ENCODE measurements around the gene NRL.

NRL gene

DNA sequence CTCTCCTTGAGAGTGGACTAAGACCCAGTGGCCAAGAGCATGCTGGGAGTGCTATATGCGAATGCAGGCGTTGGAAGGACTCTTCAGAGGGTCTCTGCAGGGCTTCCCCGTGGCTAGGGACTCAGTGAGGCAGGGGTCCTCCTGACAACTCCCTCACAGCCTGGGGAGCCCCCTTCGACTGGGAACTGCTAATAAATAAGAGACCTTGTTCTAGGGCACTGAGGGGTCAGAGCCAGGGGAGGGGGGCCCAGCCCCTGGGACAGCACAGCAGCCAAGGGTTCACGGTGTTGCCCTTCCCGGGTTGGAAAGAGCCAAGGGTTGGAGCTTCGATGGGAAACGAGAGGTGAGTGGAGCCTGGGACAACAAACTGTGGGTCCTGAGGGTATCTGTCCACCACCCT lies 49.3 kb downstream of the NRL start:
- DNase-seq (ENCODE audit: low read depth in 2 of 2): no peak

DNA sequence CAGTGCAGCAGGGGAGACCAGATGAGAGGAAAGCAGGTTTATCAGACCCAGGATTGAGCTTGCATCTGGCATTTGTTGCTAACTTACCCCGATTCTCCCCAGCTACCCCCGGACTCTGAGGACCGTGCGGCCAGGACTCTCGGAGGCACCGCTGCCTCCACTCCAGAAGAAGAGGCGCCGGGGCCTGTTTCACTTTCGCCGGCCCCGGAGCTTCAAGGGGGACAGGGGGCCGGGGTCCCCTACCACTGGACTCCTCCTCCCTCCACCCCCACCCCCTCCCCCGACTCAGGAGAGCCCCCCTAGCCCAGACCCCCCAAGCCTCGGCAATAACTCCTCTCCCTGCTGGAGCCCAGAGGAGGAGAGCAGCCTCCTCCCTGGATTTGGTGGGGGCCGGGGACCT lies 49.9 kb downstream of the NRL start:
- DNase-seq (ENCODE audit: low read depth in 2 of 2): no peak

DNA sequence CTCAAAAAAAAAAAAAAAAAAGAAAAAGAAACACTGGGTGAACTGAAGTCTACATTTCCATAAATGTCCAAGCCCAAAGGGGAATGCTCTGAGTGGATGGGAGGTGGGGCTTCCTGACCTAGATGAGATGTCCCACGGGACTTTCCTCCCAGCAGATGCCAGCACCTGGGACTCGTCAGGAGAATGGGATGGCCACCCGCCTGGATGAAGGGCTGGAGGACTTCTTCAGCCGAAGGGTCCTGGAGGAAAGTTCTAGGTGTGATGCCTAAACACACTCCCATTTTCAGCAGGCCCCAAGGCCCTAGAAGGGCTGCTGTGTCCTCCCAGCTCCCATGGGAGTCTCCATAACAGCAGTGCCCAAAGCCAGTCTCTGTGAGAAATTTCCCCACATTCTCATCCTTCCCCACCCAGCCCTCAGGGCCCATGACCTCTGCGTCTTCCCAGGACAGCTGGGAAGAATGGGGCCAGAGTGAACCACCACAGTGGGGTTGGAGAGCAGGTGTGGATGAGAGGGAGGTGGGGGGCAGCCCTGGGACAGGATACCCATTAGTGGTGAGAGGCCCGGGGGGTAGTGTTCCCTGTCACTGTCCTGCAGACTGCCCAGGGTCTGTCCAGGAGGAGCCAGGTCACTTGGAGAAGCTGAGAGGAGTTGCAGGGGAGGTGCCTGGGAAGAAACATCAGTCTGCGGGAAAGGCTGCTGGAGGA lies 50.5 kb downstream of the NRL start:
- no peak for DNase-seq (ENCODE audit: low read depth in 2 of 2)

DNA sequence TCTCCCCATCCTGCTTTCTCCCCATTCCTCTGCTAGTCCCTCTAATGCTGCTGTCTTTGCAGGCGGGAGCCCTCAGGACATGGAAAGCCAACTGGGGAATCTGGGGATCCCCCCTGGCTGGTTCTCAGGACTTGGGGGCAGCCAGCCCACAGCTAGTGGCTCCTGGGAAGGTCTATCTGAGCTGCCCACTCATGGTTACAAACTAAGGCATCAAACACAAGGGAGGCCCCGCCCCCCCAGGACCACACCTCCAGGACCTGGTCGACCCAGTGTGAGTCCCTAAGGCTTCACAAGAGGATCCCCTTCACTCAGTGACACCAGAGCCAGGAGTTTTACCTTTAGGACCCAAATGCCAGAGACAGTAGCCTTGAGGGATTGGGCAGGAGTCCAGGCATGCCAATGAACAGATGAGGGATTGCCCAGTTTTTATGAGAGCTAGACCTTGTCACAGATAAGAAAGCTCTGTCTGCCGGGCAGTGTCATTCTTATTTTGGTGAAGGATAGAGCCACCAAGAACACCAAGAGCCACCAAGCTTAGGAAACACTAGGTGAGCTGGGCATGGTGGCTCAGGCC lies 51.4 kb downstream of the NRL start:
- DNase-seq (ENCODE audit: low read depth in 2 of 2): no peak

DNA sequence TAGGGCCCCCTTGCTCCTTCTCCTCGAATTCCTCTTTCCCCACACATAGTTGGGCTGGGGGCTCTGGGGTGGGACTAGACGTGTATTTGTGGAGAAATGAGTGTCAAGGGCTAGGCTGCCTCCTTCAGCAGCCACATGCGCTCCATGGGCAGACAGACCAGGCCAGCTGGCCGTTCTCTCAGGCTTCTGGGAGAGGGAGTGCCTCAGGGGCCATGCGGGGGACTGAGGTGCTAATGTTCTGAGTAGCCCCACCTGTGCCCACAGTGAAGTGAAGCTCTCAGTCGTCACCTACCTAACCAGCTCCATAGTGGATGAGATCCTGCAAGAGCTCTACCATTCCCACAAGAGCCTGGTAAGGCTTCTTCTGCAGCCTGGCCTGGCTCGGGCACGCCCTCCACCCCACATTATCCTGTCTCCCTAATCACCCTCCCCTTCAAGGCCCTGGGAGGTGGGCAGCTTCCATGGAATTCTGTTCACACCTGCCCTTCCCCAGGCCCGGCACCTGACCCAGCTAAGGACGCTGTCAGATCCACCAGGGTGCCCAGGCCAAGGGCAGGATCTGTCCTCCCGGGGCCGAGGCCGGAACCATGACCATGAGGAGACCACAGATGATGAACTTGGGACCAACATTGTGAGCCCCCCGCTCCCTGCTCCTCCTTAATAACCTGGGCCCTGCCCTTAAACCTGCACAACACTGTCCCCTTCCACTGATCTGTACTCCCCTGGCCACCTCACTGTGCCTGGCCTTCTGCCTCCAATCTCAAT lies 52.4 kb downstream of the NRL start:
- DNase-seq (ENCODE audit: low read depth in 2 of 2): no peak

DNA sequence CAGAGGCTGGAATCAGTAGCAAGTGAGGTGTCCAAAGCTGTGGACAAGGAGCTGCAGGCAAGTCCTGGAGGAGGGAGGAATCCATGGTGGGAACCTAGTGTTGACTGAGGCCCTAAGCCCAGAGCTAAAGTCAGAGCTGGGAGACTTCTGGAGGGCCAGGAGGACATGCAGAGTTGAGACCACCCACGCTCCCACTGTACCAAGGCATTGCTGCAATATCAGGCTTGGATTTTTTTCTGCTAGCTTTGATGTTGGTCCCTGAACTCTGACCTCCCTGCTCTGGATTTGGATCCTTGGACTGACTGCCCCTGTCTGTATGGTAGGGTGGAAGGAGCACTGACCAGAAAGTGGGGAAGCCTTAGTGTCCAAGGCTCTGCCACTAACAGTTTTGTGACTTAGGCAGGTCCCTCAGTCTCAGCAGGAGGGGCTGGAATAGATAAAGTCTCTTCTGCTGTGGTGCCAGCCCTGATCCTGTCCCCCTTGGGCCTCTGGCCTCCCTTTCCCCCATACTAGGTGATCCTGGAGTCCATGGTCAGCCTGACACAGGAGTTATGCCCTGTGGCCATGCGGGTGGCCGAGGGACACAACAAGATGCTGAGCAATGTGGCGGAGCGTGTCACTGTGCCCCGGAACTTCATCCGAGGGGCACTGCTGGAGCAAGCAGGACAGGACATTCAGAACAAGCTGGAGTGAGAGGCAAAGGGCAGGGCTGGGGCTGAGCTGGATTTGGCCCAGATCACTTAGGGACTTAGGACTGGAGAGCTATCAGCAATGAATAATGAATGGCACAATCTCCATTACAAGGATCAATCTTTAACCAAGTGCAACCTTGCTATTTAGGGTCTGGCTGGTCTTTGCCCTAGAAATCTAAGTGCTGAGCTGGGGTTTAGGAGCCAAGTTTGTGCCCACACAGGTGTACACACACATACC lies 53.5 kb downstream of the NRL start:
- DNase-seq (ENCODE audit: low read depth in 2 of 2): no peak

DNA sequence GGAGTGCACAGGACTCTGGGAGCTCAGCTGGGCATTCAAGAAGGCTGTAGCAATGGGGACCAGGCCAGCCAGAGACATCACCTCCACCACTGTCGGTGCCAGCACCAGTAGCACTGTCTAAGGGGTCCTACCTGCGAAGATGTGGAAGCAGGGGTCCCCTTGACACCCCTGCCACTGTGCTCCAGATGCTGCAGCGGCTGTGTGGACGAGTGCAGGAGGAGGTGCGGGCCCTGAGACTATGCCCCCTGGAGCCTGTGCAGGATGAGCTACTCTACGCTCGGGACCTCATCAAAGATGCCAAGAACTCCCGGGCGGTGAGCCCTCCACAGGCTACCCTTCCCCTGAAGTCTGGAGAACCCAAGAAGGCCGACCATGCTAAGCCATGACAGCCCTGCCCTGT lies 54.3 kb downstream of the NRL start:
- no peak for DNase-seq (ENCODE audit: low read depth in 2 of 2)

DNA sequence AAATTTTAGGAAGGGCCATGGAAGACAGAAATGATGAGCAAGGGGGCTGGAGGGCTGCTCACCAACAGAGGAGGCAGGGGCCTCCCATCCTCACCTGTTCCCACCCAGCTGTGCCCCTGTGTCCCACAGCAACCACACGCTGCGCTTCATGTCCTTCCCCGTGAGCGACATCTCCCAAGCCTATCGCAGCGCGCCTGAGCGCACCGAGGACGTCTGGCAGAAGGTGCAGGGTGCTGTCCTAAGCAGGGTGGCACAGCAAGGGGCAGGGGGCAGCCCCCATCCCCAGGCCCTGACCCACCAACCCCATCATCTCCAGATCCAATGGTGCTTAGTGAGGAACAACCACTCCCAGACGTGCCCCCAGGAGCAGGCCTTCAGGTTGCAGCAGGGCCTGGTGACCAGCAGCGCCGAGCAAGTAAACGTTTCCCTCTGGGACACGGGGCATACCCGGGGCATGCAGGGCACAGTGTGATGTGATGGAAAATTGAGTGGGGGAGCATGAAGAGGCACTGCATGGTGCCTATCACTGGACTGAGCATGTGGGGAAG lies 54.8 kb downstream of the NRL start:
- DNase-seq (ENCODE audit: low read depth in 2 of 2): no peak

DNA sequence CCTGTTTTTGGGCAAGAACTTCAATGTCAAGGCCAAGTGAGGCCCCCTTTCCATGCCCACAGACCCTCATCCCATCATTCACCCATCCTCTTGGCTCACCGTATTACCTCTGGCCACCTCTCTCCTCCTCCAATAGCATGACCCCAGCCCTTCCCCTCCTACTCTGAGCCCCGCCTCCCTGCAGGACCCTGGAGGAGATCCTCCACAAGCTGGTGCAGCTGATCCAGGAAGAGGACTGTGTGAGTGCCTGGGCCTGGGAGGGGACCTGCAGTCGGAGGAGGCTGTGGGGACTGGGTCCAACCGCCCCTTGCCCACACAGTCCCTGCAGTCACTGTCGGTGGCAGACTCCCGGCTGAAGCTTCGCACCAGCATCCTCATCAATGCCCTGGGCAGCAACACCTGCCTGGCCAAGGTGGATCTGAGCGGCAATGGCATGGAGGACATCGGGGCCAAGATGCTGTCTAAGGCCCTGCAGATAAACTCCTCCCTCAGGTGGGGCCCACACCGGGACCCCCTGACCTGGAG lies 55.7 kb downstream of the NRL start:
- no peak for DNase-seq (ENCODE audit: low read depth in 2 of 2)

DNA sequence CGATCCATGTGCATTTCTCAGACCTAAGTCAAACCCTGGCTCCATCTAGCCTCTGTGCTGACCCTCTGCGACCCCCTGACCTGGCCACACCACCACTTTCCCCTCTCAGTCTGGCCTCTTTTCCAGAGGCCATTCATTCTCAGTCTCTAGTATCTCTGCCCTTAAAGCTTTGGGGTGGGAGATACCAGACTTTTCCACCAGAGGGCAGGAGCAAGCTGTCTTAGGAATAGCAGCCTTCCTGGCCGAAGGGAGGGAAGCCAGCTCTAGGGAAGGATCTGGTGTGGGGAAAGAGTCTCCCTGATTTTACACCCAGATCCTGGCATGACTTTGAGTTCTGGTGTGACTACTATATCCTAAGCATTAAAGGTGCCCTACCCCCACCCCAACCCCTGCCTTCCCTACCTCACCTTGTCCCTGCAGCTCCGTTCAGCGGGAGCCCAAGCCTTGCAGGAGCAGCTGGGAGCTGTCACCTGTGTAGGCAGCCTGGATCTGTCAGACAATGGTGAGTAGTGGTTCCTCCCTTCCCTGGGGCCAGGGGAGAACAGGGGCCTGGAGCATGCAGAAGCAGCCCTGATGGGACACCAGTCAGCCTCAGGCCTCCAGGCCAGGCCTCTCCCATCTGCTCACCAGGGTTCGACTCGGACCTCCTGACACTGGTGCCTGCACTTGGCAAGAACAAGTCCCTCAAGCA lies 56.3 kb downstream of the NRL start:
- peak in 1 of 2 donors; percentile 30 for DNase-seq (ENCODE audit: low read depth in 2 of 2)

DNA sequence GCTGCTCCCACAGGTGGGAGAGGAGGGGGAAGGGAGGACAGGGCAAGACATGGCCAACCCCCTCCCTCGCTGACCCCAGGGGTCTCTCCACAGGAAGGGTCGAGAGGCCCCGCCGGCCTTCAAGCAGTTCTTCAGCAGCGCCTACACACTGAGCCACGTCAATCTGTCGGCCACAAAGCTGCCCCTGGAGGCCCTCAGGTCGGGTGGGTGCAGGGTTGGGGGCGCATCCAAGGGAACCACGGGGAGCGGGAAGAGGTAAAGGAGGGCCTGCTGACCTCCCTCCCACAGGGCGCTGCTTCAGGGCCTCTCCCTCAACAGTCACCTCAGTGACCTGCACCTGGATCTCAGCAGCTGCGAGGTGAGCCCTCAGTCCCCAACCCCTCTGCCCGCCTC lies 56.9 kb downstream of the NRL start:
- no peak for DNase-seq (ENCODE audit: low read depth in 2 of 2)

DNA sequence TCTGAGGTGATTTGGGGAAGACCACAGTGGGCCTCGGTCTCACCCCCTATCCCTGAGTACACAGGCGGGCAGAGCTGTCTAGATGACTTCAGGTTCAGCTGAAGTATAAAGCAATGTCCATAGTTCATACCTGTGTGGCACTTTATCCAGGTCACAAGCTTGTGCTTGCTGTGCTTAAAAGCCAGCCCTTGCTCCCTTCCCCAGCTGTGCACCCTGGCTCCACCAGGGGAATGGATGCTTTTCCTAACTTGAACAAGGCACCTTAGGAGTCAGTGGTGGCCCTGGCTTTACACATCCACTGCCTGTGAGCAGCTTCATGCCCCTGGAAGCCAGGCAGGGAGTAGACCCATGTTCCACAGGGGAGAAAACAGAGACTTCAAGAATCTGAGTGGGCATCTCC lies 57.5 kb downstream of the NRL start:
- no peak for DNase-seq (ENCODE audit: low read depth in 2 of 2)

DNA sequence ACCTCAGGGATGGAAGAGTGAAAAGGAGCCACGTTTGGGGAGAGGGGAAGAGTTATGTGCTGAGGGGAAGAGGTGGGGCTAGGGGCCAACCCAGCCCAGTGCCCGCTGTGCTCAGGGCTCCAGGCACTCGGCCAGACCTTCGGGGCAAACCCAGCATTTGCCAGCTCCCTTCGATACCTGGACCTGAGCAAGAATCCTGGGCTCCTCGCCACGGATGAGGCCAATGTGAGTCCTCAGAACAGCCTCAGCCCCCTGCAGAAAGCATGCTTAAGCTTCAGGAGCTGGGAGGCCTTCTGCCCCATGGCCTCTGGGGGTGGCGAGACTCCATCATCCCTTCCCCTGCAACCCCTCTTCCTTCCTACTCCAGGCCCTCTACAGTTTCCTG lies 58.0 kb downstream of the NRL start:
- DNase-seq (ENCODE audit: low read depth in 2 of 2): no peak

DNA sequence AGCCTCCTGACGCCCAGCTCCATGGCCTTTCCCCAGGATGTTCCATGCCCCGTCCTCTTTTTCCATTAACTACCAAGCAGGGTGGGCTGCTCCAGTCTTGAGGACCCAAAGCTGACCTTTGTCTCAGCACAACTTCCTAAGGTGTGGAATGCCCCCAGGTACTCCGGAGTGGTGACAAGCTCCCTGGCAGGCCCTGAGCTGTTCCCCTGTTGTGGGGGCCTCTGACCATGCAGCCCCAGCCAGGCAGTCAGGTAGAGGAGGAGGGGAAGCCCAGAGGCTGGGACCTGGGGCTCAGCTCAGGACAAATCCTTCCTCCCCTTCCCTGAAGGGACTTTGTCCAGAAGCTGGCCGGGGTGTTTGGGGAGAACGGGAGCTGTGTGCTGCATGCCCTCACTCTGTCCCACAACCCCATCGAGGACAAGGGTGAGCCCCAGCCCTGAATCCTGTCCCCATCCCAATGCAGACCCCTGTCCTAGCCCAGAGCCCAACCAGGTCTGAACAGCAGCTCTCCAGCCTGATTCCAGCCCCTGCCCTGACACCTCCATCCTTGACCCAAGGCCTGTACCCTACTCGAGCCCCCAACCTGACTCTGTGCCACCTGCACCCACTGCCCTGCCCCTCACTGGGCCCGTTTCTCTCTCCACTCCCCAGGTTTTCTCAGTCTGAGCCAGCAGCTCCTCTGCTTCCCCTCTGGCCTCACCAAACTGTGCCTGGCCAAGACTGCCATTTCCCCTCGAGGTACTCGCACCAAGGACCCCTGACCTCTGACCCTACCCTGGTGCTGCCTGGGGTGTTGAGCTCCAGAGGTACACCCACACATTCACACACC lies 58.6 kb downstream of the NRL start:
- no peak for DNase-seq (ENCODE audit: low read depth in 2 of 2)

DNA sequence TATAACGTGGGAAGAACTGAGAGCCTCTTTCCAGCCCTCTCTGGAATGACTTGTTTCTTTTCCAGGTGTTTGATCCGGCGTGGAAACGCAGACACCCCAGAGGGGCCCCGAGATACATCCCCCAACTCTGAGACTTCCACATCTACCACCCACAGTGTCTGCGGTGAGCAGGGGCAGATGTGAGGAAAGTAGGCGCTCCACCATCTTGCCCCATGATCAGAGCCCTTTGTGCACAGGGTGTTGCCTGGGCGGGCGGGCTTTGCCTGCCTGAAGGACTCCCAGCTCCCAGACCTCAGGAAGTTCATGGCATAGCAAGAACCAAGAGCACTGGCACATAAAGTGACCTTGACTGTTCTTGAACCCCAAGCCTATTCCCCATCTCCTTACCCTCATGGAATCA lies 60.1 kb downstream of the NRL start:
- no peak for DNase-seq (ENCODE audit: low read depth in 2 of 2)

DNA sequence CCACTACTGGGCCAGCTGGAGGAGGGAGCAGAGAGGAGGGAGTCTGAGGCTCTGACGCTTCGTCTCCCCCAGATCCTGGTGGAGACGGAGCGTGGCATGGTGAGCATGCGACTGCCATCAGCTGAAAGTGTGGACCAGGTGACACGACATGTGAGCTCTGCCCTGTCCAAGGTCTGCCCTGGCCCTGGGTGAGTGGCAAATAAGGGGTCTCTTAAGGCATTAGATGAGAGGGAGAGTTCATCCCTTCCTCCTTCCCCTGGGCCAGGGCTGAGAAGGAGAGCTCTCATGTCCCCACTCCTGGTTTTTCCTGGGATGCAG lies 60.5 kb downstream of the NRL start:
- no peak for DNase-seq (ENCODE audit: low read depth in 2 of 2)

DNA sequence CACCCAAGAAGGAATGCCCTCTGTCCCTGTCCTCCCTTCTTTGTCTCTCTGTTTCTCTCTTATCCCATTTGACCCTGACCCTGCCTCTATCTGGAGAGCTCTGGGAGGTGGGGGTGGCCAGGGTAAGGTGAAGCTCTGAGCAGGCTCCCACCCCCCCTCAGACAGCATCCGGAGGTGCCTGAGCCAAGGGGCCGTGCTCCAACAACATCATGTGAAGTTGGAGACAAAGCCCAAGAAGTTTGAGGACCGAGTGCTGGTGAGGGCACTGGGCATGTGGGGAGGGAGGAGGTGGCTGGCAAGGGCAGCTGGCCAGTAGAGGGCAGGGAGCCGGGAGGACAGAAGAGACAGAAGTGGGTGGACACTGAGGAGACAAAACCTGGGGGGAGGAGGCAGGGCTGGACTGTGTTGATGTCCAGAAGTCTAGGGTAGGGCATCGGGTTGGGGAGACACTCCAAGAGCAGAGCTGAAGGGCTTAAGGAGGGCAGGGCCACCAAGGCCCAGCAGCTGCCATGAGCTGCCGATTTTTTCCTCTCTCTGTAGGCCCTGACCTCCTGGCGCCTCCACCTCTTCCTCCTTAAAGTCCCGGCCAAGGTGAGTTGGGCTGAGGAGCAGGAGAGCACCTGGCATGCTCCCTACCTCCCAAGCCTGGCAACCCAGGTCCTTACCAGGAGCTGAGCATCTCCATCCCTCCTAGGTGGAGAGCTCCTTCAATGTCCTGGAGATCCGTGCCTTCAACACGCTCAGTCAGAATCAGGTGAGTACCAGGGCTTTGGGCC lies 61.0 kb downstream of the NRL start:
- no peak for DNase-seq (ENCODE audit: low read depth in 2 of 2)

DNA sequence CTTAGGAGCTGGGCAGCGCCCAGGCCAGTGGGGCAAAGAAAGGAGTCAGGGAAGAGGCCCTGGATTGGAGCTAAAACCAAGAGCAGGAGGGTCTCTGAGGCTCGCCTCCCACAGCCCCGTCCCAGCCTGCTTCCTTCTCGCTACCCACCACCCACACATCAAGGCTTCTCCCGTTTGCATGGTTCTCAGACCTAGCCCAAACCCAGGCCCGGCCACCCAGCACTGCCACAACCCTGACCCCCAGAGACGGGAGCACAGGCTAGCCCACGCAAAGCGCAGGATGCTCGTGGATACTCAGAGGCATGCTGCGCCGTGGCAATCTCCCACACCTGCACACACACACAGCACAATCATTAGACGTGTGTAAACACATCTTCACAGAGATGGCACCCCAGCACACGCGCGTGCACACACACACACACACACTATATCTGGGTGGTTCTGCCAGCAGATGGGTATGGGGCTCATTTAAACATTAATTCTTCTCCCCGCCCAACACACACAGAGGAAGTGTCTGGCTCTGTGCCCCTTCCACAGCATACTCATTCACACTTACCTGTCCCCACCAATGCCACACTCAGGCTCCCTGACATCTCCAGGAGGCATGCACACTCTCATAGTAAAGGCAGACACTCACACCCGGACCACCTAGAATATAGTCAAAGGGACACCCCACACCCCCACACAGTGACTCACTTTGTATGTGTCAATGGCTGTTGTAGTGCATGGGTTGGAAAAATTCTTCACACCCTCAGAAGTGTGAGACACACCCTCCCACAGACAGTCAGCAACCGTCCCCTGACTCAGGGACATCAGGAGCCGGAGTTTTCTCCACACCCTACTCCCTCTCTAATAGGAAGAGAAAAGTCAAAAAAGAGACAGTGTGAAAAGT lies 61.8 kb downstream of the NRL start:
- peak in 1 of 2 donors; percentile 61 for DNase-seq (ENCODE audit: low read depth in 2 of 2)

Data from stimulated activated CD4-positive, alpha-beta T cell treated with anti-CD3 and anti-CD28 coated beads, Interleukin-15, amount 100 ng/mL, for 48 hours (primary cell).